HG02623 (cell line): Measurements from ENCODE around the gene CDC42BPG.
A peak's percentile ranks its signal among the peaks of the same experiment; 100 is the strongest.

ENCODE experiments used
- ATAC-seq: cut with Tn5 transposase; IDR thresholded peaks from one replicate; pipeline ENCODE4 v1.9.1; 2021; ENCODE audit warnings: moderate library complexity; ENCODE audit not compliant: unreplicated experiment

The CDC42BPG gene

DNA sequence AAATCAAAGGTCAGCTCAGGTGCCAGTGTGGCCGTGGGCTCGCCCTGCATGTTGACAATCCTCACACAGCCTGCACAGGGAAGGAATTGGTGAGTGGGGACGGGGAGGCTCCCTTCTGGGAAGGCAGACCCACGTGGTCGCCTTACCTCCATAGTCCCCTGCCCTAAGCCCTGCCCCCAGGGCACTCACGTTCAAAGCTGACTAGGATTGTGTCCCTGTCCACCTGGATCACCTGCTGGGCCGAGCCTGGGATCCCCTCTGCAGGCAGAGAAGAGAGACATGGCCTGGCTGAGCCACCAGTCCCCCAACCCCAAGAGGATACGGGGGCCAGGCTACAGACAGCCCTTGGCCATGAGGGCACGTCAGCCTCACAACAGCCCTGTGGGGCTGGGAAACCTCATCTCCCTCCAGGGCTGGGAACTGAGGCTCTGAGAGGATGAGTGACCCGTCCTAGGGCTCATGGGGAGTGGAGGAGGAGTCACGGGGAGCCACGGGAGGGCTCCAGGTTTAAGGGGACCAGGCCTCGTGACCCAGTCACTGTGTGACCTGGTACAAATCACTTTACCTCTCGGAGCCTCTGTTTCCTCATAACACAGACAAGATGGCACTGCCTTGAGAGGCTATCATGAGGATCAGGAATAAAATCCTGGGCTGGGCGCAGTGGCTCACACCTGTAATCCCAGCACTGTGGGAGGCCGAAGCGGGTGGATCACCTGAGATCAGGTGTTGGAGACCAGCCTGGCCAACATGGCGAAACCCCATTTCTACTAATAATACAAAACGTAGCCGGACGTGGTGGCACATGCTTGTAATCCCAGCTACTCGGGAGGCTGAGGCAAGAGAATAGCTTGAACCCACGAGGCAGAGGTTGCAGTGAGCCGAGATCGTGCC lies 54.0 kb downstream of the CDC42BPG start:
- ATAC-seq: no peak

DNA sequence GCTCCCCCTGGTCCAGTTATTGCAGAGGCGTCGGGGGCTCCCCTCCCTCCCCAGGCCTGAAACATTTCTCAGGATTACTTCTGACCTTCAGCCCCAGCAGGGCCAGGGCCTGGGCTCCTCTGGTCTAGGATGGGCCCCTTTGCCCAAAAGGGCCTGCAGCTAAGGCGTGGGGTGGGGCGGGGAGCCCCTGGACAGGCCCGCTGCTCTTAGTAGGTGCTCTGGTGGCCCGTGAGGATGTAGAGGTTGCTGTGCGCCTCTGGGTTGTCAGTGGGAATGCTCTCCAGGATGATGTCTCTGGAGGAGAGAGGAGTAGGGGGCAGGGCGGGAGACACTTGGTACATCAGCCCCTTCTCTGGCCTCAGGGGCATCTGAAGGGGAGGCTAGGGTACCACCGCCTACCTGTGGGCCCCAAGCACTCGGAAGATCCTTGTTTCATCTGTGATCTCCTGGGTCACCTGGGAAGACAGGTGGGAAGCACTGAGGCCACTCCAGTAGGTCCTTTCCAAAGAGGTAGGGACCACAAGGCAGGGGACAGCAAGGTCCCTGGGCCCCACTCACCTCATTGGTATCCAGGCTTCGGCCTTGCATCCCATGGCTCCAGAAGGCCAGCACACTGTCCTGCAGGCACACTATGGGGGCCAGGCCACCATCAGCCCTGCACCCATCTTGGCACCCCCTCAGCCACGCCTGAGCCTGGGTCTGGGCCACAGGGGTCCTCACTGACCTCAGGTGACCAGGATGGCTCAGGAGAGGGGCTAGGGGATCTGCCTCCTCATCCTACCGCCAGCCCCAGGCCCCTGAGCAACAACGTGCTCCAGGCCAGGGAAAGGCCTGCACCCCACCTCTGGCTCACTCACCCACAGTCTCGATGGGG lies 54.9 kb downstream of the CDC42BPG start:
- ATAC-seq: no peak

DNA sequence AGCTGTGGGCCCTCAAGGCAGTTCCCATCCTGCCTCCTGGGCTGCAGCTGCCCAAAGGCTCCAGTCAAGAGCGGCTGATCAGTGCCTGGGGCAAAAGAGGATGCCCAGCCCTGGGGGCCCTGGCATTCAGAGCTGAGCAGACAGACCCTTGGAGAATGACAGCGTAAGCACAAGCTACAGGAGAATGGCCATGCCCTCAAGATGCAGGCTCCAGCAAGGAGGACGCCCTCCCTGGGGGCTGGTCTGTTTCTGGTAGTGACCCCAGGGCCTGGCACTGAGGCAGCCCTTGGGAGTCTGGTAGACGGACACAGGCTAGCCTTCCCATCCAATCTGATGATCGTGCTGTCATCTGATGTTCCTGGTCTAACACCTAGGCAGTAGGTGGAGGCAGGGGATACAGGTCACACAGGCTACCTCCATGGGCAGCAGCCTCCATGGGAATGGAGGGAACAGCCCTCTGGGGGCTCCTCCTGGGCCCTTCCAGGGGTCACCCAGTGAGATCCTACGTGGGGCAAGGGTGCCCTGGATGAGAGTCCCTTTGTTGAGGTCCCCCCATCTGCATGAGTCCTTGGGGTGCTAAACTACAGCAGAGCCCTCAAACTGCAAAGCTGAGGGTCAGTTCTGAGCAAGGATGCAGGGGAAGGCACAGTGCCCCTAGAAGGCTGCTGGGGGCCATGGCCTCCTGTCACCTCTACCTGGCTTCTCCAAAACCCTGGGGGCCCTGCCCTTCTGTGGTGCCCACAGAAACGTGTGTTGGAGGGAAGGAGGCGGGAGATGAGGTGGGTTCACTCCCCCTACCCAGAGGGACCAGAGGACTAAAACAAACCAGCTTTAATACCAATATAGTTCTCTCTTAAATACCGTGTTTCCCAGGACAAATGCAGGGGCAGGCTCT lies 55.9 kb downstream of the CDC42BPG start:
- ATAC-seq: no peak

DNA sequence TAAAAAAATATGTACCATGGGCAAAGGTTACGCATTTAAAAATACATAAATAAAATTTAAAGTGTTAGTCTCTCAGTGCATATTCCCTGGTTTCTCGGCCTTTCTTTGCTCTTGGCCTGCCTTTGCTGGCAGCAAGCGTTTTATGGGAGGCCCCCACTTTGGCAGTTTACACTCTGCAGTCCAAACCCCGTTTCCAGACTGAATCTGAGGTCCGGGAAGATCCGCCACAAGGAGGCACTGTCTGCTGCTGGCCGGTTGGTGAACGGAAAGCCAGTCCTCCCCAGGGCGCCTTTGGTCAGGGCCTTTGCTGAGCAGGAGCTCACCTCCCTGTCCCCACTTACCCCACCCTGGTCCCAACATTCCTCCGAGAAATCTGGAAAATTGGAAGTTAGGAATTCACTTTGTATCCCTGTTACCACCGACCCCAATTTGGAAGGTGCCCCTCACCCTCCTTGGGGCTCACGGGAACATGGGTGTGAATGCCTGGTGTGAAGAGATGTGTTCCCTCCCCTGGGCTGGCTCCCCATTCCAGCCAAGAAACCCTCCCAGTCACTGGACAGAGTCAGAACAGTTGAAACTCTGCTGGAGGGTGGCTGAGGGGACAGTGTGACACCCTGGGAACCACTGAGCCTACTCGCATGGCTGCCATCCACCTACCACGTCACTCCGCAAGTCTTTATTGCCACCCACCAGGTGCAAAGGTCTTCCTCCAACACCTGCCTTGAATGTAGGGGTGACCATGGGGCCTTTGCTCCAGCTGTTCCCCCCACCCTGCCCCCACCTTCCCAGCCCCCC lies 56.7 kb downstream of the CDC42BPG start:
- no peak for ATAC-seq

DNA sequence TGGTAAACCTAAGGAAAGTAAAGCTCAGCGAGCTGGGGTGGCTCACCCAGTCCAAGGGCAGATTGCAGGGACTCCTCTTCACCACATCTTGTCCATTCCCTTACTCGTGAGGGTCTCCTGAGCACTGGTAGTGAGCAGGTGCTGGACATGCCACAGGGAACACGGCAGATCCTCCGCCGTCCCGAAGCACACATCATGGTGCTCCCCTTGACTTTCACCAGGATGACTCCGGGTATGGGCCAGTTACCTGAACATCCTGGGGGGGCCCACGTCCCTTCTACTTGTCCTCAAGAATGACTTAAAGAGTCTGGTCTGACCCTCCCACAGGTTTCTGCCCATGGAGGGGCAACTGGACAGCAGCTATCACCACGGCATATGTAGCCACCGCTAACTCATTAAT lies 58.1 kb downstream of the CDC42BPG start:
- no peak for ATAC-seq

DNA sequence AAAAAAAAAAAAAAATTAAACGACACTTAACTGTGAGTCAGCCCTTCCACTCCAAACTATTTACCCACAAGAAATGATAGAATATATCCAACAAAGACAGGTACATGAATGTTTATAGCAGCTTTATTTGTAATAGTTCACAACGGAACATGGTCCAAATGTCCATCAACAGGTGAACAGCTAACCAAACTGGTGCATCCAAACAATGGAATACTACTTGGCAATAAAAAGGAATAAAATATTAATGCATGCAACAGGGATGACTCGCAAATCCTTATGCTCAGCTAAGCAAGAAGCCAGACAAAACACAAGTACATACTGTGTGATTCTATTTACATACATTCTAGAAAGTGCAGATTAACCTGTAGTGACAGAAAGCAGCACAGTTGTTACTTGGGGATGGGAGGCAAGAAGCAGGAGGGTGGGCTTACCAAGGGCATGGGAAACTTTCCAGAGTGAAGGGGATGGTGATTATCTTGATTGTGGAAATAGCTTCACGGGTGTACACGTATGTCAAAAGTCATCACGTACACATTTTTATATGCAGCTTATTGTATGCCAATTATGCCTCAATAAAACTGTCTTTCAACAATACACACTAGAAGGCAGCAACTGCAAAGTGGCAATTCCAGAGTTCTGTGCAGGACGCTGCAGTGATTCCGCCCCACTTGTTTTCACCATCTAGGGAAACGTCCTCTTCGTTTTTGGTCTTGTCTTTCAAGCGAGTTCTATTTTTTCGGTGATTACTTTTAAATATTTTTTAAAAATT lies 59.5 kb downstream of the CDC42BPG start:
- no peak for ATAC-seq

DNA sequence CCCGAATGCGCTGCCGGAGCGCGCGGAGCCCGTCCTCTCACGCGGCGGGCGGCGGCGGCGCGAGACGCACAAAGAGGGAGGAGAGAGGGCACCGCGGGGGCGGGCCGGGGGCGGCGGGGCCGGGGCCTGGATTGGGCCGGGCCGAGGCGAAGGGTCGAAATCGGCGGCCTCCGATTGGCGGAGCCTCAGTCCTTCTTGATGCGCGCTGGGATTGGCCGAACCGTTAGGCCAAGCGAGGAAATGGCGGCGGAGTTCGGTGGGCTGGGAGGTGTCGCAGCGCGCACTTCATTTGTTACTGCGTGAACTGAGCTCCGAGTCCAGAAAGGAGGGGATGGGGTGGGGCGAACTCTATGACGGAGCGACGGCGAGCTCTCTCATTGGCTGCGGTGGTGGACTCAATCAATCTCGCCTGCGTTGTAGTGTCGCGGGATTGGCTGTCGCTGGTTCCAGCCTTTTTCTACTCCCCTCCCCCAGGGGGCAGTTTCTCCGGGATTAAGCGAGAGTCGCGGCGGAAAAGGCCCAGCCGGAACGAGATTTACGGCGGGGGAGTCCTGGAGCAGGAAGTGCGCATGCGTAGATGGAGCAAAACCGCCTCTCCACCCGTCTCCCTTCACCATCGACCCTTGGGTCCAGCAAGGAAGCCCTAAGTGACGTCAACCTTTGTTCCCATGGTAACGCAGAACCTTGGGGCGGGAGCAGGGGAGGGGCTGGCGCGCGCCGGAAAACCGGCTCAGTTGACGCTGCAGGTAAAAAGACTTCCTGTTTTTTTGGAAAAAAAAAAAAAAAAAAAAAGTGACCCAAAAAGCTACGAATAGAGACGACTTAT lies 65.8 kb downstream of the CDC42BPG start, which contains the start of gene SF1:
Gene SF1 (minus strand): TSS at position 70 of the 826 bp plus-strand sequence. CDS start 150 bp downstream, outside the sequence.
- peak; percentile 78 for ATAC-seq

DNA sequence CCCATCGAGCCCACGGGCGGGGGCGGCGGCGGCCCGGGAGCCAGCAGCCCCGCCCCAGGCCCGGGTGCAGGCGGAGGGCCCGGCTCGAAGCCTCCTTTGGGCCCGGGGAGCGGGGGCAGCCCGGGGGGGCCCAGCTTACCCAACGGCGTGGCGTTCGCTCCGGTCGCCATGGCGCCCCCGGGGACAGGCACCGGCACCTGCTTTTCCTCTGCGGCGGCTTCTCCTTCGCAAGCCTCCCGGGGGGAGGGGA lies 66.3 kb downstream of the CDC42BPG start:
- ATAC-seq: peak; percentile 15

DNA sequence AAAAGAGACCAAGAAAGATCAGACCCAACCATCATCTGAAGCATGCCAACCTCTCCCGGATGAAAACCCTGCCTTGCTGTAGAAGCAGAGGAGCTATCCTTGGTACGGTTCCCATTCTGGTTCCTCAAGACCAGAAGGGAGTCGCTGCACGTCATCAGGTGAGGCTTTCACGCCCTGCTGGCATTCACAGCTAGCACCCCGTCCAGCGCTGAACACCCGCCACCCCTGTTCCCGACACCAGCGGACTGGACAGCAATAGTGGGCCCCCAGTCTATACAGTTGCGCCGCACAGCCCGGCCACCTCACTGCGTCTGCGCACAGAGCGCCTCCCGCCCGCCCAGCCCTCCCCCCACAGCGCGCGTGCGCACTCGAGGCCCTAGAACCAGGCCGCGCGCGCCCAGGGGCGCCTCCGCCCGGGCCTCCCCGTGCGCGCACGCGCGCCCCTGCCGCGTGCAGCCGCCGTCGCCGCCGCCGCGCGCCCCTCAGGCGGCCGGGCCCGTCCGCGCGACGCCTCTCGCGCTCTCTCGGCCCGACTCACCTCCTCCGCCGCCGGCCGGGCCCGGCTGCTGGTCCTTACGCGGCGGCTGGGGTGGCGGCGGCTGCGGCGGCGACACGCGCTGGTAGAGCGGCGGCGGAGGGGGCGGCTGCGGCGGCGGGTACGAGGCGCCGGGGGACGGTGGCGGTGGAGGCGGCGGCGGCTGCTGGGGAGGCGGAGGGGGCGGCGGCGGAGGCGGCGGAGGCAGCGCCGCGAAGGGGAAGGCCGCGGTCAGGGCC lies 66.8 kb downstream of the CDC42BPG start:
- ATAC-seq: no peak

DNA sequence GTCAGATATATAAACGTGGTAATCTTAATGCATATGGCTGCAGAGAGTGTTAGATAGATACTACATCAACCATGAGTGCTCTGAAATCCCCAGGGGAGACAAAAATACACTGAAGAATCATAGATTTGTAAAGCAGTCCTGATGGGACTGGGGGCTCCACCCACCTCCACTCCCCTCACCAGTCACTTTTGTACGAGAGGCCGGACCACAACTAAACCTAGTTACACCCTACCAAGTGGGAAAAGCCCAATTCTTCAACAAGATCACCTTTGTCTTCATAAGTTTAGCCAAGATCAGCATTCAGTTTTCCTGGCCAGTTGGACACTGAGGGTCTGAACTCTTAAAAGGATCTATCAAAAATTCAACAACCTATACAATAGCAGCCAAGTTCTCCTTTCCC lies 67.6 kb downstream of the CDC42BPG start:
- no peak for ATAC-seq

DNA sequence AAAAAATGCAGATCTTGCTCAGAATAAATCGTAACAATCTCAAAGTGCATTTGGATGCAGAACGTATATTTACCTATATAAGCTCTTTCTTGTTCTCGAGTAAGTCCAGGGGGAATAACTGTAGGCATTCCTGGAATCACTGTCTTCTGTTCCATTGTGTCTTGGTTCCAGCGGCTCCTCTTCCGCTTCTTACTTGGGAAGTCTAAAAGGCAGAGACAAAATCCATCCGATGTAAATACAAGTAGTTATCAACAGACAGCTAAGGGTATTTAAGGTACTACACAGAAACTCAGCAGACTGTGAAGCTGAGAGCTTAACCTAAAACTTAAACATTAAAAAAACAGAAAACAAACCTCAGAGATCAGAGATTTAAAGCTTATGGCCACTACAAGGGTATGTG lies 68.0 kb downstream of the CDC42BPG start:
- no peak for ATAC-seq

DNA sequence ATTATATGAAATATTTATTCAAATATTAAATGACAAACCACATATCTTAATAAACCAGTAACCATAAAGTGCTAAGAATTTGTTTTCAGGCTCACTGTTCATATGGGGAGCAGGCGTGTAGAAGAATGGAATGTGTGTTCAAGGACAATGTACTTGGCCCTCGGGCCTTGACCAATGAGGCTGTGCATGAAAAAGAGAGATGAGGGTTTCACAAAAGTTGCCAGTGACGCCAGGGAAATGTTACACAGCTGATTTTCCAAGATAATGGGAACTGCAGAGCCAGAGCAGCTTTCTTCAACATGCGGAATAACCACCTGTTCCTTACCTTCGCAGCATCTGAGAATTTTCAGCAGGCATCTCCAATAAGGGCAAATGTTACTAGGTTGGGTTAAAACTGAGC lies 70.3 kb downstream of the CDC42BPG start:
- ATAC-seq: no peak
